Measurements from ENCODE around the gene IMPDH2.

DNA sequence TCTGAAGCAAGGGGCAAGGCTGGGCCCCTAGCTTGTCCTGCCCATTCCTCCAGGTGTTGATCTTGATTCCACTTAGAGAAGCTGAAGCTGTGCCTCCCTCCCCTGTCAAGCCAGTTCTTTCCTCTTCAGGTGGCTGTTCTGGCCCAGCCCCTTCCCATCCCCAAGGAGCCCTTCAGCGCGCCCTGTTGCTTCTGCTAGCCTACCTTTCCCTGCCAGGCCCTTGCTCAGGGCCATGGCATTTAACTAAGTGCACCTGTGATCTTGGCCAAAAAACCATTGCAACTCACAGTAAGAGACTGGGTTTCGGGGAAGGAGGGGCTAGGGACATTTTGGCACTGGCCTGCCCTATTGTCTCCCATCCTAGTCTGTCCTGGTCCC, 23.9 kb downstream of the IMPDH2 start:
- no peak for TF ChIP-seq POLR2A (IDR thresholded peaks at IDR 0.05; ENCODE audit: low read depth, low read length)
- no peak for TF ChIP-seq POLR2AphosphoS5 (IDR thresholded peaks at IDR 0.05; ENCODE audit: low read depth, low read length)
